ENCODE data around the gene GLP2R.

- TF ChIP-seq EZH2phosphoT487 (IDR thresholded peaks at IDR 0.05; ENCODE audit: borderline replicate concordance, low read length) = no peak
- TF ChIP-seq, protein P1, sequence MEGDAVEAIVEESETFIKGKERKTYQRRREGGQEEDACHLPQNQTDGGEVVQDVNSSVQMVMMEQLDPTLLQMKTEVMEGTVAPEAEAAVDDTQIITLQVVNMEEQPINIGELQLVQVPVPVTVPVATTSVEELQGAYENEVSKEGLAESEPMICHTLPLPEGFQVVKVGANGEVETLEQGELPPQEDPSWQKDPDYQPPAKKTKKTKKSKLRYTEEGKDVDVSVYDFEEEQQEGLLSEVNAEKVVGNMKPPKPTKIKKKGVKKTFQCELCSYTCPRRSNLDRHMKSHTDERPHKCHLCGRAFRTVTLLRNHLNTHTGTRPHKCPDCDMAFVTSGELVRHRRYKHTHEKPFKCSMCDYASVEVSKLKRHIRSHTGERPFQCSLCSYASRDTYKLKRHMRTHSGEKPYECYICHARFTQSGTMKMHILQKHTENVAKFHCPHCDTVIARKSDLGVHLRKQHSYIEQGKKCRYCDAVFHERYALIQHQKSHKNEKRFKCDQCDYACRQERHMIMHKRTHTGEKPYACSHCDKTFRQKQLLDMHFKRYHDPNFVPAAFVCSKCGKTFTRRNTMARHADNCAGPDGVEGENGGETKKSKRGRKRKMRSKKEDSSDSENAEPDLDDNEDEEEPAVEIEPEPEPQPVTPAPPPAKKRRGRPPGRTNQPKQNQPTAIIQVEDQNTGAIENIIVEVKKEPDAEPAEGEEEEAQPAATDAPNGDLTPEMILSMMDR (conservative IDR thresholded peaks at IDR 0.05; ENCODE audit: low read depth, low read length) = no peak
Observed at GRCh38 chr17:9893411-9894012, 67.8 kb downstream of the GLP2R start.

All from PC-3 (cell line).